Osteocyte (in vitro differentiated cells): ENCODE results near the gene ITGAV. TPM values are rescaled to one million over a fixed set of nuclear protein-coding genes. Genes with fewer than 3 reads are reported as not detected.

ENCODE experiments used
- DNase-seq: peaks from one replicate; pipeline ENCODE4 v3.0.0; 2021; ENCODE audit warnings: mixed read lengths; ENCODE audit not compliant: unreplicated experiment; ENCODE audit errors: extremely low spot score
- H3K27ac Mint-ChIP-seq: one replicate; pipeline ENCODE4 v1.8.0; 2021; ENCODE audit warnings: mild to moderate bottlenecking, mixed read lengths; ENCODE audit not compliant: unreplicated experiment
- H3K27me3 Mint-ChIP-seq: one replicate; pipeline ENCODE4 v1.8.0; 2021; ENCODE audit warnings: mixed read lengths; ENCODE audit not compliant: unreplicated experiment
- H3K36me3 Mint-ChIP-seq: one replicate; pipeline ENCODE4 v1.8.0; 2021; ENCODE audit warnings: mixed read lengths; ENCODE audit not compliant: unreplicated experiment
- H3K4me1 Mint-ChIP-seq: one replicate; pipeline ENCODE4 v1.8.0; 2021; ENCODE audit warnings: mixed read lengths; ENCODE audit not compliant: unreplicated experiment
- H3K4me3 Mint-ChIP-seq: one replicate; pipeline ENCODE4 v1.8.0; 2021; ENCODE audit warnings: mild to moderate bottlenecking, moderate library complexity, mixed read lengths; ENCODE audit not compliant: unreplicated experiment
- H3K9me3 Mint-ChIP-seq: one replicate; pipeline ENCODE4 v1.8.0; 2021; ENCODE audit warnings: mixed read lengths; ENCODE audit not compliant: unreplicated experiment
- total RNA-seq: library from RNA; stranded (reverse); gene quantifications from 2 replicates; pipeline ENCODE4 v1.2.1, GENCODE V29; 2021
- TF ChIP-seq, protein P1 (sequence below): fragments of 200-600 bp; sonication (generic); IDR thresholded peaks from 2 replicates; pipeline ENCODE4 v1.5.0; 2021; ENCODE audit warnings: antibody characterized with exemption, mild to moderate bottlenecking, moderate library complexity

The ITGAV gene
- total RNA-seq, 1 donor from 2014 or later: 141 TPM

DNA sequence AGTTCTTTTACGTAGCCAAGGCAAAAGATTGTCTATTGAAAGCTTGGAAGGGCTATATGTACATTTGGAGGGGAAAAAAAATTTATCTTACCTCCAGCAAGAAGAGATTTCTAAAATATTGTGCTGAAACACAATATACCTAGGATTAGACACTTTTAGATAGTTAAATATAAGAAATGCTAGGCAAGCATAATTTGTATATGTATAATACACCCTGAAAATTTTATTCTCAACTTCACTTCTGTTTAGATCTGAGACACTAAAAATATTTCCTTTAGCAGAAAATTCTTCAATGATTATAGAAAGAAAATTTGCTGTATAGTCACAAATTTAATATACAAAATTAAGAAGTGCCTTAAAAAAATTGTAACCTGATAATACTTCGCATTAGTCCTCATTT is 42.6 kb downstream of the ITGAV start:
- no peak for DNase-seq
- Mint-ChIP-seq H3K27me3 (no peaks in the 10 kb centered on the region), H3K27ac (no peak overlapping the region), H3K4me3 (no peak overlapping the region), H3K4me1 (peaks cover 19% of the 10 kb centered on the region), H3K36me3 (peaks cover 5% of the 10 kb centered on the region), H3K9me3 (no peaks in the 10 kb centered on the region)
- TF ChIP-seq, protein P1, sequence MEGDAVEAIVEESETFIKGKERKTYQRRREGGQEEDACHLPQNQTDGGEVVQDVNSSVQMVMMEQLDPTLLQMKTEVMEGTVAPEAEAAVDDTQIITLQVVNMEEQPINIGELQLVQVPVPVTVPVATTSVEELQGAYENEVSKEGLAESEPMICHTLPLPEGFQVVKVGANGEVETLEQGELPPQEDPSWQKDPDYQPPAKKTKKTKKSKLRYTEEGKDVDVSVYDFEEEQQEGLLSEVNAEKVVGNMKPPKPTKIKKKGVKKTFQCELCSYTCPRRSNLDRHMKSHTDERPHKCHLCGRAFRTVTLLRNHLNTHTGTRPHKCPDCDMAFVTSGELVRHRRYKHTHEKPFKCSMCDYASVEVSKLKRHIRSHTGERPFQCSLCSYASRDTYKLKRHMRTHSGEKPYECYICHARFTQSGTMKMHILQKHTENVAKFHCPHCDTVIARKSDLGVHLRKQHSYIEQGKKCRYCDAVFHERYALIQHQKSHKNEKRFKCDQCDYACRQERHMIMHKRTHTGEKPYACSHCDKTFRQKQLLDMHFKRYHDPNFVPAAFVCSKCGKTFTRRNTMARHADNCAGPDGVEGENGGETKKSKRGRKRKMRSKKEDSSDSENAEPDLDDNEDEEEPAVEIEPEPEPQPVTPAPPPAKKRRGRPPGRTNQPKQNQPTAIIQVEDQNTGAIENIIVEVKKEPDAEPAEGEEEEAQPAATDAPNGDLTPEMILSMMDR: no peak

DNA sequence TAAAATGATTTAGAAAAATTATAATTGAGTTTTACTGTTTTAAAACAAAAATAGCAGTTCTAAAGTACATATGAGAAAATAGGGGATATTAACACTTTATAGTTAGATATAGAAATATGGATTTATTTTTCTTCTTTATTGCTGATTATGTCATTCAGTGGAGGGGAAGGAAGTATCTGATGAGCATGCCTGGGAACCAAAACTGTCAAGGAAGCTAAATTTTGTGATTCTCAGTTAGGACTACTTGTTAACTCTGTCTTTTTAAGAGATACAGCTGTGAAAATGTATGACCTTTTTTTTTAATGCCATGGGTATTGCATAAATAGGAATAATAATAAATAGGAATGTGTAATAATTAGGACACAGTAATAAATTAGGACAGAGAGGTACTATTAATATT is 44.8 kb downstream of the ITGAV start:
- DNase-seq: no peak
- Mint-ChIP-seq H3K27me3 (no peaks in the 10 kb centered on the region), H3K27ac (no peak overlapping the region), H3K9me3 (no peaks in the 10 kb centered on the region), H3K4me1 (peaks cover 4% of the 10 kb centered on the region), H3K4me3 (no peak overlapping the region), H3K36me3 (peaks cover 12% of the 10 kb centered on the region)
- TF ChIP-seq, protein P1: no peak

DNA sequence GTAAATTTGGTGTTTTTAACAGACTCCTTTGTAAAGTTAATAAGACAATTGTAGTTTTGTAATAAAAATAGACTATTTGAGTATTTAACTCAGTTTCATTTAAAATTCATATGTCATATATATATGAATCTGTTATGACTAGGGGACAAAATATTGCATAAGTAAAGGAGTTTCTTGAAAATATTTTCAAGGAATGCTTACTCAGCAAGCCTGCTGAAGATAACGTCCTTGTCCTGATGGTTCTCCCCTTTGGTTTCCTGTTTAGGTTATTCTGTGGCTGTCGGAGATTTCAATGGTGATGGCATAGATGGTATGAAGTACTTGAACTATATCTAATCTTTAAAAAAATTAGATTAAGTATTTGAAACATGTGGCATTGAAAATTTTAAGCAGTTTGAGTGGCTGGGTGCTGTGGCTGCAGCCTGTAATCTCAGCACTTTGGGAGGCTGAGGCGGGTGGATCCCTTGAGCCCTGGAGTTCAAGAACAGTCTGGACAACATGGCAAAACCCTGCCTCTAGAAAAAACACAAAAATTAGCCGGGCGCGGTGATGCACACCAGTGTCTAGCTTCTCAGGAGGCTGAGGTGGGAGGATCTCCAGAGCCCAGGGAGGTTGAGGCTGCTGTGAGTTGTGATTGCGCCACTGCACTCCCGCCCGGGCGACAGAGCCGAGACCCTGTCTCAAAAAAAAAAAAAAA is 47.1 kb downstream of the ITGAV start:
- H3K9me3 Mint-ChIP-seq: no peaks in the 10 kb centered on the region
- H3K27me3 Mint-ChIP-seq: no peaks in the 10 kb centered on the region
- H3K4me3 Mint-ChIP-seq: no peak overlapping the region
- peaks cover 15% of the 10 kb centered on the region for H3K36me3 Mint-ChIP-seq
- no peaks in the 10 kb centered on the region for H3K4me1 Mint-ChIP-seq
- TF ChIP-seq, protein P1: no peak
- H3K27ac Mint-ChIP-seq: no peak overlapping the region
- no peak for DNase-seq

DNA sequence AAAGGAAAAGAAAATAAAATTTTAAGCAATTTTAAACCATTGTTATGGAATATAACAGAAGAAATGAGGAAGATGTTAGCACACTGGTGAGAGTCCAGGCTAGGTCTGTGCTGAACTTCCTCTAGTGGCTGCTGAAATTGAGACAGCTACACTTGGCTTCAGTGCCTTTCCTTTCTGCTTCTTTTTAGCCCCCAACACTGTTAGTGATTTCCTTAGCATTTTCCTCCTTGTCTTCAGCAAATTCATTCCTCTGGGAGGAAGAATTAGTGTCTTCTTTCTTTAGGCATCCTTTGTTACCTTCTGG is 47.6 kb downstream of the ITGAV start:
- Mint-ChIP-seq H3K27me3 (no peaks in the 10 kb centered on the region), H3K9me3 (no peaks in the 10 kb centered on the region), H3K4me1 (no peaks in the 10 kb centered on the region), H3K27ac (no peak overlapping the region), H3K4me3 (no peak overlapping the region), H3K36me3 (peaks cover 15% of the 10 kb centered on the region)
- no peak for DNase-seq
- TF ChIP-seq, protein P1: no peak

DNA sequence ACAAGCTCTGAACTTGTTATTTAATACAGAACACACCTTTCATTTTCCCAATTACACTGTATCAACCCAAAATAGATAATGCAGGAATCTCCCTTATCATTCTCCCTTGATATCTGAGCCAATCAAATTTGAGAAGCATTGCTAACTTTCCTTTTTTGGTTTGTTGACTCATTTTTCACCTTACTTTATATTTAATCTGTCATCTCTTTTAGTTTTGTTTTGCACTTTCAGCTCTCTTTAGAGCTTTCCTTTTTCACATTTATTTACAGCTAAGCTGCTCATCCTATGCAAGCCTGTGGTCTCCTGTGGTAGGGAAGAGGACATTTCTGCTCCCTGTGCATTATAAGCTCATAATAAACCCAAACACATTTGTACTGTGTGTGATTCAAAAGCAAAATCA is 50.1 kb downstream of the ITGAV start:
- H3K27ac Mint-ChIP-seq: no peak overlapping the region
- H3K4me1 Mint-ChIP-seq: no peaks in the 10 kb centered on the region
- no peak for DNase-seq
- TF ChIP-seq, protein P1: no peak
- peaks cover 24% of the 10 kb centered on the region for H3K36me3 Mint-ChIP-seq
- no peaks in the 10 kb centered on the region for H3K27me3 Mint-ChIP-seq
- no peak overlapping the region for H3K4me3 Mint-ChIP-seq
- no peaks in the 10 kb centered on the region for H3K9me3 Mint-ChIP-seq
